Amniotic stem cell (primary cell): ENCODE measurements around the gene DOK7.

Experiments
- DNase-seq: peaks from one replicate; lab custom pipeline; 2025; lab: John Stamatoyannopoulos, UW

Gene DOK7, protein sequence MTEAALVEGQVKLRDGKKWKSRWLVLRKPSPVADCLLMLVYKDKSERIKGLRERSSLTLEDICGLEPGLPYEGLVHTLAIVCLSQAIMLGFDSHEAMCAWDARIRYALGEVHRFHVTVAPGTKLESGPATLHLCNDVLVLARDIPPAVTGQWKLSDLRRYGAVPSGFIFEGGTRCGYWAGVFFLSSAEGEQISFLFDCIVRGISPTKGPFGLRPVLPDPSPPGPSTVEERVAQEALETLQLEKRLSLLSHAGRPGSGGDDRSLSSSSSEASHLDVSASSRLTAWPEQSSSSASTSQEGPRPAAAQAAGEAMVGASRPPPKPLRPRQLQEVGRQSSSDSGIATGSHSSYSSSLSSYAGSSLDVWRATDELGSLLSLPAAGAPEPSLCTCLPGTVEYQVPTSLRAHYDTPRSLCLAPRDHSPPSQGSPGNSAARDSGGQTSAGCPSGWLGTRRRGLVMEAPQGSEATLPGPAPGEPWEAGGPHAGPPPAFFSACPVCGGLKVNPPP

DNA sequence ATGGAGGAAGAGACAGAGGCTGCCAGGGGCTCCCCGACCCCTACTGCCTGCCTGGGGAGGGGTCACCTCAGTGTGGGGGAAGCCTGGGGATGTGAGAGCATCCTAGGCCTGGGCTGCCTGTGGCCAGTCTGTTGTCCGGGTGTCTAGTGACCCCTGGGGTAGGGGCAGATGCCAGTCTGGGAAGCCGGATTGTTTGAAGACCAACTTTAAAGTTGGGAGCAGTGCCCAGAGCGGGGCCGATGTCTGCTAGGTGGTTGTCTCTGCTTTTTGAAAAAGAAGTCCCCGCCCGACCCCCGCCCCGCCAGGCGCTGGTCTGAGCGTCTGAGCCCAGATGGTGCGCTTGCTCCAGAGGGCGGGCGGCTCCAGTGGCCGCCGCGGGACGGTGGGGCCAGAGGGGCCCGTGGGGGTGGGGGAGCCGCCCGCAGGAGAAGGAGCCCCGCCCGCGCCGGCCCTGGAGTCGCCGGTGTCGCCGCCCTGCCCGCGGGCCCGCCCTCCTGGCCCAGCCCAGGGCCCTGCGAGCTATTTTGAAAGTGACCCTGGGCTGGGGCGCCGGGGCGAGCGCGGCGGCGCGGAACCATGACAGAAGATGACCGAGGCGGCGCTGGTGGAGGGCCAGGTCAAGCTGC, at the start of gene DOK7:
Gene DOK7 (plus strand): TSS at position 517 of the 626 bp plus-strand sequence. CDS start 70 bp downstream, at position 587.
- DNase-seq, result no peak

DNA sequence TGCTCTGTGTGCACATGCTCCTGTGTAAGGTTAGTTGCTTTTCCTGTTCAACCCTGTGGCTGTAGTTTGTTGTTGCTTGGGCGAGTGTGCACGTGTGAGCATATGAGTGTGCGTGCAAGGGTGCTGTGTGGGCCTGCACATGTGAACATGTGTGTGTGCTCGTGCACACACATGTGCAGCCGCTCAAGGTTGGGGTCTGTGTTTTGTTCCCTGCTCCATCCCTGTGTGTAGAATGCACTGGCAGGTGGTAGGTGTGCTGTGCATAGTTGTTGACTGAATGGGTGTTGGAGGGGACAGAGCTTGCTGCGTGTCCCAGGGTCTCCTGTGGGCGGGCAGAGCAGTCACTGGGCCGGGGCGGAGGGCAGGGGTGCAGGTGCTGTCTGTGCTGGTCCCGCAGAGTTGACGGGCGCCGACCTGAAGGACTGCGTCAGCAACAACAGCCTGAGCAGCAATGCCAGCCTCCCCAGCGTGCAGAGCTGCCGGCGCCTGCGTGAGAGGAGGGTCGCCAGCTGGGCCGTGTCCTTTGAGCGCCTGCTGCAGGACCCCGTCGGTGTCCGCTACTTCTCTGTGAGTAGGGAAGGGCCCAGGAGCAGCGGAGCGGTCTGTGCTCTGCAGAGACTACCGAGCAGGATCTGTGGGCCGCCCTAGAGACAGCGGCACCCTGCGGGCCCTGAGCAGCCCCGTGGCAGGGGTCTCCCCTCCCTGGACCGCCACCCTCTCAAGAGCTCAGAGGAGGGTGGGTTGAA, 49.3 kb upstream of the DOK7 start:
- DNase-seq, result no peak

GRCh38 chr4:3414421-3415279, 48.5 kb upstream of the DOK7 start:
- no peak for DNase-seq

DNA sequence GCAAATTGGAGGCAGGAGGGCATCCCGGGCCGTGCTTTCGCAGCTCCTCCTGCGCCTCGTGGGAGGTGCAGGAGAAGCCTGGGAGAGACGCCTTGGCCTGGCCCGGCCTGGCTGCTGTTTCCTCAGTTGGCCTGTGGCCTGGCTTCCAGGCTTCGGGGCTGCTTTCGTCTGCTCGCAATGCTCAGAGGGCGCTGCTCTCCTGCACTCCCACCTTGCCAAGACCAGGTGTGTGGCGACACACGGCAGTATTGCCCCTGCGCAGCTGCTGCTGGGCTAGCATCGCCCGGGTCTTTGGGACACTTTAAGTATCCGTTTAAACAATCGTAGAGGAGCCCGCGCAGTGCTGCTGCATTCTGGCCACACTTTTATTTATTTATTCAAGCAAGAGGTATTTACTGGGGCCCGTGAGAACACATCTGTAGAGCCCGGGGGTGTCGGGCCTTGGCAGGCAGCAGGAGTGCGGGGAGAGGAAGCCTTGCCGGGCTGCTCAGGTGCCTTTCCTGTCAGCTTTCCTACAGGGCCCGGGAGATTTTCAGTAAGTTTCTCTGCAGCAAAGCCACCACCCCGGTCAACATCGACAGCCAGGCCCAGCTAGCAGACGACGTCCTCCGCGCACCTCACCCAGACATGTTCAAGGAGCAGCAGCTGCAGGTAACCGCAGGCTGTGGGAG, 47.5 kb upstream of the DOK7 start:
- no peak for DNase-seq

- no peak for DNase-seq
These were observed 46.8 kb upstream of the DOK7 start for GRCh38 chr4:3416270-3416669.

GRCh38 chr4:3416821-3417221, 46.3 kb upstream of the DOK7 start:
- no peak for DNase-seq

DNA sequence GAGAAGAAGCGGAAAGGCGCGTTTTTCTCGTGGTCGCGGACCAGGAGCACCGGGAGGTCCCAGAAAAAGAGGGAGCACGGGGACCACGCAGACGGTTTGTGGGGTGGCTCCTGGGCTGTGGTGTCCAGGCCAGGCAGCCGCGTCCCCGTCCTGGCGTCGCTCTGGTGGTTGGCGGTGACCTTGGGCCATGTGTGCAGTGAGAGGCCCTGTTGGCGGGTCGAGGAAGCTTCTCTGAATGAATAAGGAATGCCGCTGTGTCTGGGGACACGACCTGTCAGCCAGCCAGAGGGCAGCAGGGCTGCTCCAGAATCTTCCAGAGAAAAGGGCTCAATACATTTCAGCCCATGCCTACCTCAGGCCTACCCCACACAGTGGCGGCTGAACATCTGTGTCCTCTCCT, 45.7 kb upstream of the DOK7 start:
- no peak for DNase-seq

- DNase-seq, result no peak
These were observed 44.9 kb upstream of the DOK7 start for GRCh38 chr4:3418029-3418762.

GRCh38 chr4:3419836-3420605, 43.1 kb upstream of the DOK7 start:
- DNase-seq, result no peak

DNA sequence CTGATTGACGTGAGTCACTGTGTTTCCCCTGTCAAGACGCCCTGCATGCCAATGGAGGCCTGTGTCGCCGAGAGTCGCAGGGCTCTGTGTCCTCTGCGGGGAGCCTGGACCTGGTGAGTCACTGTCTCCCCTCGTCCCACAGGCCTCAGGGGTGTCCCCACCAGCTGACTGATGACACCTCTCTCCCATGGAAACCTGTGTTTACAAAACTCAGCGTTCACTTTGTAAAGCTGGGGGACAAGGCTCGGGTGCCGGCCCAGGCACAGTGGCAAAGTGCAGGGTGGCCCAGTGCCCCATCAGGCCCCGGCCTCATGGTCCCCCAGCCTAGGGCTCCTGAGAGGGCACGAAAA, 42.5 kb upstream of the DOK7 start:
- no peak for DNase-seq

GRCh38 chr4:3420956-3421355, 42.1 kb upstream of the DOK7 start:
- DNase-seq, result no peak

DNA sequence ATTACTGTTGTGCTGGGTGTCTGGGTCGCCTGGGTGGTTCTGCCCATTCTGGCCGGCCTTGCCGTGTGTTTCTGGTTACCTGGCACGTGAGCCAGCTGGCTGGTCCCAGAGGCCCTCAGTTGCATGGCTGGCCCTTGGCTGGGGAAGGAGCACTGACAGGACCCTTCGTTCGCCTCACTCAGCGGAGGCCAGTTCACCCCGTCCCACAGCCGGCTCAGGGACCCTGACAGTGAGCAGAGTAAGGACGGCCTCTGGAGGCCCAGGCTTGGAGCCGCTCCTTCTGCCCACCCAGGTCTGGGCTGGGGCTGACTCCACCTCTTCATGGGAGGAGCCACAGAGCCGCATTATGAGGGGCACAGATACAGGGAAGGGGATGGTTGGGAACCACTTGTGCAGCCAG, 41.6 kb upstream of the DOK7 start:
- DNase-seq, result no peak

DNA sequence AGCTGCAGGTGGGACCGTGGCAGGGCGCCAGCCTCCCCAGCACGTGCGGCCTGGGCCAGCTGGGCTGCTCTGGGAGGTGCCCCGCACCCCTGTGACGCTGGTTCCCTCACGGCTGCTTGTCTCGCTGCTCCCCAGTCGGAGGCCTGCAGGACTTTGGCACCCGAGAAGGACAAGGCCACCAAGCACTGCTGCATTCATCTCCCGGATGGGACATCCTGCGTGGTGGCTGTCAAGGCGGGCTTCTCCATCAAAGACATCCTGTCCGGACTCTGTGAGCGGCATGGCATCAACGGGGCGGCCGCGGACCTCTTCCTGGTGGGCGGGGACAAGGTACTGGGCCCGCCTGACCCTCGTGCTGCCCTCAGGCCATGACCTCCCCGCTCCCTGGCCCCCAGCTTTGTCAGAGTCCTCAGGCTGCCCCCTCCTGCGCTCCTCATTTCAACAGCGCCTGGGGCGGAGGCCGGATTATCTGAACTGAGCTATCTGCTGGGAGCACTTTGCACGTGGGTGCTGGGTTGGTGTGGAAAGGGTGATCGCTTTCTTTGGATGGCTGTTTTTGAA, 40.8 kb upstream of the DOK7 start:
- DNase-seq, result no peak

- no peak for DNase-seq
These were observed 40.3 kb upstream of the DOK7 start for GRCh38 chr4:3422808-3423297.

DNA sequence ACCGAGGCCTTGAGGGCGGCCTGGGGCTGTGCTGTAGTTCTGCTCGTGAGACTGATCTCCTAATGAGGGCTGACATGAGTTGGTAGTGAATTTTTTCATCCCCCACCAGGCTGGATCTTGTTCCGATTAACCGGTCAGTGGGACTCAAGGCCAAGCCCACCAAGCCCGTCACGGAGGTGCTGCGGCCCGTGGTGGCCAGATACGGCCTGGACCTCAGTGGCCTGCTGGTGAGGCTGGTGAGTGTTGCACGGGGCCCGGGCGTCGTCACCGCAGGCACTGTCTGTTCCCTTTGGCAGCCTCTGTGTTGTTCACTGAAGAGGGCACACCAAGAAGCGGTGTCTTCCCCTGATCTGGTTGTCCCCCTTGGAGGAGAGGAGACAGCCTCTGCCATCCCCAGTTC, 39.7 kb upstream of the DOK7 start:
- DNase-seq, result no peak

GRCh38 chr4:3423952-3424351, 39.2 kb upstream of the DOK7 start:
- DNase-seq, result no peak

DNA sequence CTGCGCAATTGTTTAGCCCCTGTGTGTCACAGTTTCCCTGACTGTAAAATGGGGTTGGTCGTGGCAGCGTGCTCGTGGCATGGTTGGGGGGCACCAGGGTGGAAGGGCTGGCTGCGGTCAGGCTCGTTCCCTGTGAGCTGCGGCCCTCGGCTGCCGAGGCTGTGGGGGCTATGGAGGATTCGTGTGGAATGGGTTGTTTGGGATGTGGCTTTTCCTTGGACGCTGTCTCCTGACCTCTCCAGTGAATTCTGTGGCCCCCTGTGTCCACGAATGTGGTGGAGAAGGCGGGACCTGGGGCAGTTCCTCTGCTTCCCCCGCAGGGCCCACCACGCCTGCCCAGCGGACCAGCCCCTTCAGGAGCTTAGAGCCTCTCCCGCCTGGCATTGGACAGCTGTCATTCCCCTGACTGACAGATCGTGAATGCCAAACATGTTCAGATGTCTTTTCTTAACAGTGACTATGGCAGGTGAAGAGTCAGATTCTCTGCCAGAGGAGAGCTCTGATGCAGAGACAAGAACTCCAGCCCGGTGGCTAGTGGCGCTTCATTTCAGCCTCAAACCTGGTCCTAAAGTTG, 38.5 kb upstream of the DOK7 start:
- DNase-seq, result no peak

GRCh38 chr4:3426465-3427133, 36.5 kb upstream of the DOK7 start:
- DNase-seq, result no peak

DNA sequence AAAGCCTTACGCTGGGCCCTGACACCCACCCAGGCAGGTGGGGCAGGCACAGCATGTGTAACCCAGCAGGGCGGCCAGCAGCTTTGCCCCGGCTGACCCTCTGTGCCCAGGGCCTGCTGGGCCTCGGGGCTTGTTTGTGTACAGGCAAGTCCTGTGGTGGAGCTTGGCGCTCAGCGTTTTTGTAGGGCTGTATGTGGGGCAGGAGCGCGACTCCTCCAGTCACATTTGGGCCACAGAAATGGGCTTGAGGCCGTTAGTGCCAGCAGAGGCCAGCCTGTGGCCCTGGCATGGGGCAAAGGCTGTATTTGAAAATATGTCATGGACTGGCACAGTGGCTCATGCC, 36.0 kb upstream of the DOK7 start:
- no peak for DNase-seq
